Activated naive CD8-positive, alpha-beta T cell treated with anti-CD3 and anti-CD28 coated beads for 36 hours (primary cell): ENCODE measurements around the gene WFIKKN1. TPM values are rescaled to one million over a fixed set of nuclear protein-coding genes. Genes with fewer than 3 reads are reported as not detected.

ENCODE experiments used
- DNase-seq: peaks from one replicate; pipeline ENCODE4 v3.0.0; 2021
- H3K27ac Mint-ChIP-seq: one replicate; pipeline ENCODE4 v1.8.0; 2022; ENCODE audit warnings: mild to moderate bottlenecking, moderate library complexity, mixed read lengths
- H3K27me3 Mint-ChIP-seq: one replicate; pipeline ENCODE4 v1.8.0; 2022; ENCODE audit warnings: mild to moderate bottlenecking, mixed read lengths
- H3K36me3 Mint-ChIP-seq: one replicate; pipeline ENCODE4 v1.8.0; 2021; ENCODE audit warnings: mild to moderate bottlenecking, mixed read lengths
- H3K4me1 Mint-ChIP-seq: one replicate; pipeline ENCODE4 v1.8.0; 2021; ENCODE audit warnings: mixed read lengths
- H3K4me3 Mint-ChIP-seq: one replicate; pipeline ENCODE4 v1.8.0; 2022; ENCODE audit warnings: mild to moderate bottlenecking, moderate library complexity, mixed read lengths
- H3K9me3 Mint-ChIP-seq: one replicate; pipeline ENCODE4 v1.8.0; 2022; ENCODE audit warnings: mixed read lengths
- total RNA-seq, 2 experiments: library from RNA; stranded (reverse); gene quantifications; one replicate each; pipeline ENCODE4 v1.2.3, GENCODE V29; 2021

The WFIKKN1 gene, protein sequence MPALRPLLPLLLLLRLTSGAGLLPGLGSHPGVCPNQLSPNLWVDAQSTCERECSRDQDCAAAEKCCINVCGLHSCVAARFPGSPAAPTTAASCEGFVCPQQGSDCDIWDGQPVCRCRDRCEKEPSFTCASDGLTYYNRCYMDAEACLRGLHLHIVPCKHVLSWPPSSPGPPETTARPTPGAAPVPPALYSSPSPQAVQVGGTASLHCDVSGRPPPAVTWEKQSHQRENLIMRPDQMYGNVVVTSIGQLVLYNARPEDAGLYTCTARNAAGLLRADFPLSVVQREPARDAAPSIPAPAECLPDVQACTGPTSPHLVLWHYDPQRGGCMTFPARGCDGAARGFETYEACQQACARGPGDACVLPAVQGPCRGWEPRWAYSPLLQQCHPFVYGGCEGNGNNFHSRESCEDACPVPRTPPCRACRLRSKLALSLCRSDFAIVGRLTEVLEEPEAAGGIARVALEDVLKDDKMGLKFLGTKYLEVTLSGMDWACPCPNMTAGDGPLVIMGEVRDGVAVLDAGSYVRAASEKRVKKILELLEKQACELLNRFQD
- total RNA-seq = under 1 TPM in 1 of 2 experiments, not detected in 1; 0.10 TPM

DNA sequence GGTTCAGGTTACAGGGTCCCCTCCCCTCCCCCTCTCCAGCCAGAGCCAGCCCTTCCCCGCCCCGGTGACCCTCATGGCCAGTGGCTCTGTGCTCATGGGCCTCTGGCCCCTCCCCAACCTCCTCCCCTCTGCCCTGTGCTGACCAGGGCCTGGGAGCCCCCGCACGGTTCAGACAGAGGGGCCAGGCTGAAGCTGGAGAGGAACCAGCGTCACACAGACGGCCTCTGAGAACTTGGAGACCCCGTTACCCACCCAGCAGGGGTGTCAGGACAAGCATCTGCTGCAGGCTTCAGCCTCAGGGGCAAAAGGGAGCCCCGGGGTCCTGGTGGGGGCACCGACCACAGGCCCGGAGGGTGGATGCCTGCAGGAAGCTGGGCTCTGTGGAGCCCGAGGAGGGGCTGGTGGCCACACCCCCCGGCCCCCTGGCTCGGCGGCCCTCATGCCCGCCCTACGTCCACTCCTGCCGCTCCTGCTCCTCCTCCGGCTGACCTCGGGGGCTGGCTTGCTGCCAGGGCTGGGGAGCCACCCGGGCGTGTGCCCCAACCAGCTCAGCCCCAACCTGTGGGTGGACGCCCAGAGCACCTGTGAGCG, at the start of gene WFIKKN1:
Gene WFIKKN1, plus strand, starts transcription at position 171 of the 591 bp plus-strand sequence. Its CDS starts 269 bp downstream, at position 440.
- Mint-ChIP-seq H3K27ac (no peak within 1 kb of the TSS), H3K4me3 (no peak within 1 kb of the TSS), H3K9me3 (no peaks in the 10 kb centered on the region), H3K36me3 (peaks cover 2% of the 10 kb centered on the region), H3K4me1 (peaks cover 1% of the 10 kb centered on the region), H3K27me3 (no peaks in the 10 kb centered on the region)
- no peak for DNase-seq

DNA sequence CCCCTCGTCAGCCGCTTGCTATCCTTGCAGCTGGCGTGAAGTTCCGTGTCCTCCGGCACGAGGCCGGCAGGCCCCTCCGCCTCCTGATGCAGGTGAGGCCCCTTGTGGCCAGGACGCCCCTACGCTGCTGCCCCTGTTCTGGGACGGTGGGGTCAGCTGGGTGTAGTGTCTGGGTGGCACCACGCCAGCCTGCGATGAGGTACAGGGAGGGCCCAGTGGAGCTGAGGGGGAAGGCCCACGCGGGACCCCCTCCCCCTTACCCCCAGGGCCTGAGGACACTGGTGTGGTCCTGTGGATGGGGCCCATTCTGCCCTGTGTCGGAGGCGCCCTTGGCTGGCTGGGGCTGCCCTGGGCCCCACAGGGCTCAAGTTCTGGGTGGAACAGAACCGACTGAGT, 48.6 kb upstream of the WFIKKN1 start:
- Mint-ChIP-seq H3K4me3 (no peak overlapping the region), H3K4me1 (peaks cover 7% of the 10 kb centered on the region), H3K27ac (no peak overlapping the region), H3K9me3 (no peaks in the 10 kb centered on the region), H3K36me3 (no peaks in the 10 kb centered on the region), H3K27me3 (peaks cover 7% of the 10 kb centered on the region)
- DNase-seq = no peak

DNA sequence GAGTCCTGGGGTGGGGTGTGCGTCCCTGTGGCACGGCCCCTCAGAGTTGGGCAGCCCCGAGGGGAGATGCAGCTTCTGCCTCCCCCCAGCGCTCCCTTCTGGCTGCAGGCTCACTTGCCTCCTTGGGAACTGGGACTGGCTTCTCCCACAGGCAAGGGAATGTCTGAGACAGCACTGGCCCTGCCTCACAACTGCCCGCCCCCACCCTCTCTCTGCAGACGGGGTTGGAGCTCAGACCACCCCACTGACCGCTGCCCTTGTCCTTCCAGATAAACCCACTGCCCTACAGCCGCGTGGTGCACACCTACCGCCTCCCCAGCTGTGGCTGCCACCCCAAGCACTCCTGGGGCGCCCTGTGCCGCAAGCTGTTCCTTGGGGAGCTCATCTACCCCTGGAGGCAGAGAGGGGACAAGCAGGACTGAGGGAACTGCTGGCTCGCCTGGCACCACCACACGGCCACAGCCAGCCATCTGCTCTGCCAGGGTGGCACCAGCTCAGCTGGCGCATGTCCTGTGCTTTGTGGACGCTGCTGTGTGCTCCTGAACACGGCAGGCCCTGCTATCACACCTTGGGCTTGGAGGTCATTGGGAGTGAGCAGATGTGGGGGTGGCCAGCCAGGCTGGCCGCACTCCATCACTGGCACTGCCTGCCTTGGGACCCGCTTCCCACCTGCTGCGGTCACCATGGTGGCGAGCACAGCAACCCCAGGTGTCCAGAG, 48.0 kb upstream of the WFIKKN1 start:
- peaks cover 3% of the 10 kb centered on the region for H3K36me3 Mint-ChIP-seq
- no peak overlapping the region for H3K27ac Mint-ChIP-seq
- peaks cover 7% of the 10 kb centered on the region for H3K27me3 Mint-ChIP-seq
- peaks cover 10% of the 10 kb centered on the region for H3K4me1 Mint-ChIP-seq
- no peaks in the 10 kb centered on the region for H3K9me3 Mint-ChIP-seq
- DNase-seq = no peak
- H3K4me3 Mint-ChIP-seq = no peak overlapping the region

DNA sequence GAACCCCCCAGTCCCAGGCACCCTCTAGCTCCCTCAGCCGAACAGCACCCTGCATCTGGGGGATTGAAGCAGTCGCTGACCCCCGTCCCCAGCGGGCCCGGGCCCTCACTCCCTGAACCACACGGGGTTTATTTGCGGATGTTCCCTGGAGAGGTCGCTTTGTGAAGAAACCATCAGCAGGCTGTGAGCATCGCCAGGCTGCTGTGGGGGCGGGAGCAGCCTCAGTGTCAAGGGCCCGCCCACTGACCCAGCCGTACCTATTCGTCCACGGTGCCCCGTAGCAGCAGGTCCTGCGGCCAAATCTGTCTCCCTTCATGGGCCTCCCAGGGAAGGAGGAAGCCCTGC, 47.3 kb upstream of the WFIKKN1 start:
- Mint-ChIP-seq H3K27ac (no peak overlapping the region), H3K4me3 (no peak overlapping the region), H3K9me3 (no peaks in the 10 kb centered on the region), H3K27me3 (peaks cover 7% of the 10 kb centered on the region), H3K4me1 (peaks cover 10% of the 10 kb centered on the region), H3K36me3 (peaks cover 10% of the 10 kb centered on the region)
- DNase-seq = no peak

DNA sequence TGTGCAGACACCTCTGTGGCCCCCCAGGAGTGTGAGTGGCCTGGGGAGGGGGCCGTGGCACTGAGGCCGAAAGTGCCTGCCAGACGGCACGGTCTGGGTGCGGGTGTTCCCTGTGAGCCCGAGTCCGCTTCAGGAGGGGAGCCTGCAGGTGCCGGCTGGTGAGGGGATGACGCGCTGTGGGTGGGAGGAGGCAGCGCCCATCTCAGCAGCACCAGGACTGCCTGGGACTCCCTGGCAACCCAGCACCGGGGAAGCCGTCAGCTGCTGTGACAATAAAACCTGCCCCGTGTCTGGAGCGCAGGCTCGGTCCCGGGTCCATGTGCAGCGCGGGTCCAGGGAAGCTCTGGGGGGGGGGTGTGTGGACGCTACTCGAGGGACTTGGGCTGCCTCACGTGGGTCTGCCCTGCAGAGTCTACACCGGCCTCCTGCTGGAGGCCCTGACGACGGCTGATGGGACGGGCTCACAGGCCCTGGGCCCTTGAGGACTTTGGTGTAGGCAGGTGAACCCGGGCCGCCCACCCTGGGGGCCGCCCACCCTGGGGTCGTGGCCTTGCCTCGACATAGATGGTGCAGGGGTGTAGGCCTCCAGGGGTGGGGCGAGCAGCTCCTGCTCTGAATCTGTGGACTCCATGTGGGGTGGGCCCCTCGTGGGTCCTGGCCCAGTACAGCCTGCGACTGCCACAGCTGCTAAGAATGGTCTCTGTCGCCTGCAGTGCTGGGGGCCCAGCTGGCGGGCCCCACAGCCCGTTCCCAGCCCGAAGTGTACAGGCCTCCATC, 46.8 kb upstream of the WFIKKN1 start:
- Mint-ChIP-seq H3K27me3 (peaks cover 7% of the 10 kb centered on the region), H3K4me1 (peaks cover 10% of the 10 kb centered on the region), H3K4me3 (no peak overlapping the region), H3K36me3 (peaks cover 11% of the 10 kb centered on the region), H3K27ac (no peak overlapping the region), H3K9me3 (no peaks in the 10 kb centered on the region)
- DNase-seq = no peak

DNA sequence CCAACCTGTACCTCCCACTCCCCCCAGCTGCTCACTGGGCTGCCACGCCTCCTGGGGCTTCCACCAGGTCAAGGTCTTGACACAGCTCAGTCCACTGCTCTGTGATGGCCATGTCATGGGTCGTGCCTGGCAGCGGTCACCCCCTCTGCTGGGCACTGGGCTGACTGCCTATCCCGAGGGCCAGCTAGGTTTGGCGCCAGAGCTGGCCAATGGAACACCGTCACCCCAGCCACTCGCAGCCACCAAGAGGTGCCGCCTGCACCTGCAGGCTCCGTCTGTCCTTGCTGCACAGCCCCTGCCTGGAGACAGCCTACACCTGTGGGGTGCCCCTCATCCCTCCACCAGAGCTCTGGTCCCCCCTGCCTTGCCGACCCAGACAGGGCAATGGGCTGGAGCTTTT, 45.4 kb upstream of the WFIKKN1 start:
- Mint-ChIP-seq H3K27ac (no peak overlapping the region), H3K9me3 (no peaks in the 10 kb centered on the region), H3K36me3 (peaks cover 11% of the 10 kb centered on the region), H3K4me1 (peaks cover 8% of the 10 kb centered on the region), H3K4me3 (no peak overlapping the region), H3K27me3 (peaks cover 7% of the 10 kb centered on the region)
- no peak for DNase-seq

DNA sequence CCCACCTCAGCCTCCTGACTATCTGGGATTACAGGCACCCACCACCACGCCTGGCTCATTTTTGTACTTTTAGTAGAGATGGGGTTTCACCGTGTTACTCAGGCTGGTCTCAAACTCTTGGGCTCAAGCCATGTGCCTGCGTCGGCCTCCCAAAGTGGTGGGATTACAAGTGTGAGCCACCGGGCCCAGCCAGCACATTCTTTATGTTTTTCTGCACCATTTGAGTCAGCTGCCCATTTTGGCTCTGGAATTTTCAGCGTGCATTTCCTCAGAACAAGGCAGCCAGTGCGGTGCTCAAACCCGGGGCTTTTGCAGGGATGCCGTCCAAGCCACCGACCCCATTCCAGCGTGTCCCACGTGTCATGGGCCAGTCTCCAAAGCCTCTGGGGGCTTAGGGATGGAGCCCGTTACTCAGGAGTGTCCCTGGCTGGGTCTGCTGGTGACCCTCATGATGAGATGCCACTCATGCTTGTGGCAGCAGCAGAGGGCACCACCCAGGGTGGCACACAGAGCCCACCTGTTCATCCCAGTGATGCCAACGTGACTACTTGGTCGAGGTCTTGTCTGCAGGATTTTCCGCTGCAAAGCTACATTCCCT, 44.6 kb upstream of the WFIKKN1 start:
- Mint-ChIP-seq H3K4me3 (peak overlapping the region; percentile 48), H3K4me1 (peaks cover 15% of the 10 kb centered on the region), H3K27me3 (peaks cover 7% of the 10 kb centered on the region), H3K9me3 (no peaks in the 10 kb centered on the region), H3K36me3 (peaks cover 11% of the 10 kb centered on the region), H3K27ac (no peak overlapping the region)
- no peak for DNase-seq

DNA sequence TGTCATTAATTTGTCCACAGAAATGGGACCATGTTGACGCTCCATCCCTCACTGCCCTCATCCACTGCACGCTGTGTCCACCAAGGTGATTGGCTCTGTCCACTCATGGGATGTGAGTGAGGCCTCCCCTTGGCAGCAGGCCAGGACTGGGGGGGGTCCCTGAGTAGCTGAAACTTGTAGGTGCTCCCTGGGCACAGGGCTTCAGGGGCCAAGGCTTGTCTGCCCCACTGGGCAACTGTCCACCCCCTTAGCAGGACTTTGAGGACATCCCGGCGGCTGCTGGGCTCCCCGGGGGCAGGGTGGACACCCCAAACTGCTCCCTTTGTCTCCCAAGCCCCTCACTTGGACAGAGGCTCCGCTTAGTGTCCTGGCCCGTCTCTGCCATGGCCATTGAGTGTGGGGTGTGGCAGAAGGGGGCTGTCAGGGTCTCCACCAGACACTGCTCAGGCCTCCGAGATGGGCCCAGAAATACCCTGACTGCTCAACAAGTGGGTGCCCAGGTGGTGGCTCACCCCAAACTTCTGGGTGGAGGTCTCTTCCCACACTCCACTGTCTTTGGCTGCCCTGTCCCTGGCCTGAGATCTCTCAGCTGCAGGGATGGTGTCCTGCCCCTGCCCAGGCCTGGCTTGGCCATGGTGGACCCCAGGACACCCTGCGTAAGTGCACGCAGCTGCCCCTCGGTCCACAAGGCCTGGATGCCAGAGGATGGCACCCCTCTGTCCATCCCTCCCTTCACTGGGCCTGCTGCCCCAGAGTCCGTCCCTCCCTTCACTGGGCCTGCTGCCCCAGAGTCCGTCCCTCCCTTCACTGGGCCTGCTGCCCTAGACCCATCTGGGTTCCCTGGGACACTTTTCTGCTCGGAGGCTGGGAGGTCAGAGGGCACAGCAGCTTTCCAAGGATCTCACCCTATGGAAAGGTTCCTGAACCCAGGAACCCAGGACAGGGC, 43.9 kb upstream of the WFIKKN1 start:
- peak overlapping the region; percentile 93 for H3K4me3 Mint-ChIP-seq
- H3K27me3 Mint-ChIP-seq = peaks cover 7% of the 10 kb centered on the region
- H3K27ac Mint-ChIP-seq = peak overlapping the region; percentile 97
- no peaks in the 10 kb centered on the region for H3K9me3 Mint-ChIP-seq
- peaks cover 11% of the 10 kb centered on the region for H3K36me3 Mint-ChIP-seq
- peaks cover 16% of the 10 kb centered on the region for H3K4me1 Mint-ChIP-seq
- no peak for DNase-seq

DNA sequence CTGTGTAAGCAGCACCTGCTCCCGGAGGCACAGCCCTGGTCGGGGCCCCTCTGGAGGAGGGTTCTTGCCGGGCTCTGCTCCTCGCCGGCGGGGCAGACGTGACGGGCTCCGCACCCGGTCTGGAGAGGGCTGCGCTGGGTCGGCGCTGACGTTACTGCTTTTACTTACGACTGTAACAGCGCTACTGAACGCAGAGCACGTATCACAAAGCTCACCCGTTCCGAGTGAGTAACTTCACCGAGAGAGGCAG, 42.2 kb upstream of the WFIKKN1 start:
- no peaks in the 10 kb centered on the region for H3K9me3 Mint-ChIP-seq
- H3K27ac Mint-ChIP-seq = peak overlapping the region; percentile 97
- peaks cover 11% of the 10 kb centered on the region for H3K36me3 Mint-ChIP-seq
- peak; percentile 73 for DNase-seq
- peaks cover 23% of the 10 kb centered on the region for H3K4me1 Mint-ChIP-seq
- H3K4me3 Mint-ChIP-seq = peak overlapping the region; percentile 93
- peaks cover 7% of the 10 kb centered on the region for H3K27me3 Mint-ChIP-seq

DNA sequence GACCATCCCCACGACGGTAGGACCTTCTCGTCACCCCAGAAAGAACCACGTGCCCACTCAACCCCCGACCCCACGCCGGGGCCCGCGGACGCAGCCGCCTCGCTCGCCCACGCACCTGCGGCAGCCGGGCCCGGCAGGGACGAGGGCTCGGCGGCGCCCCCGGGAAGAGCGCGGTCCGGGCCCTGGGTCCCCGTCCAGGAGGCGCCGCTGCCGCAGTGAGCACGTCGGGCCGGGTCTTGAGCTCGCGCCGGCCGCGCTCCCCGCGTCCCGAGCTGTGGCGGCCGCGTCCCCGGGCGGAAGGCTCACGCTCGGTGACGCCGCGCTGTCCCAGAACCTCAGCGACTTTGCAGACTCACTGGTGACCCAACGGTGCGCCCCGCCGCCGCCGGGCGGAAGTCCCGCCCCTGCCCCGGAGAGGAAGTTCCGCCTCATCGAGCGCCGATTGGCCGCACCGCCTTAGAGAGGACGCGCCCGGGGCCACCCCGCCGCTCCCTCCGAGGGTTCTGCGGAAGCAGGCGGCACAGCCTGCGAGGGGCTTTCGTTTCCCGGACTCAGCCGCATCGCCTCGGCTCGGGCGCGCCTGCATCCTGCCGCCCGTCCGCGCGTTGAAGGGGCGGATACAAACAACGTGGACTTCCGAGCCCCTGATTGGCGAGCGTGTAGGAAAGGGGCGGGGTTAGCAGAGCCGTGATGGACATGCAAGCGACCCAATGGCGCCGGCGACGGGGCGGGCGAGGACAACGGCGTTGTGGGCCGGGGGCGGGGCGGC, 41.7 kb upstream of the WFIKKN1 start:
- DNase-seq = peak; percentile 97
- Mint-ChIP-seq H3K27ac (peak overlapping the region; percentile 97), H3K36me3 (peaks cover 11% of the 10 kb centered on the region), H3K27me3 (peaks cover 7% of the 10 kb centered on the region), H3K4me3 (peak overlapping the region; percentile 98), H3K4me1 (peaks cover 25% of the 10 kb centered on the region), H3K9me3 (no peaks in the 10 kb centered on the region)

DNA sequence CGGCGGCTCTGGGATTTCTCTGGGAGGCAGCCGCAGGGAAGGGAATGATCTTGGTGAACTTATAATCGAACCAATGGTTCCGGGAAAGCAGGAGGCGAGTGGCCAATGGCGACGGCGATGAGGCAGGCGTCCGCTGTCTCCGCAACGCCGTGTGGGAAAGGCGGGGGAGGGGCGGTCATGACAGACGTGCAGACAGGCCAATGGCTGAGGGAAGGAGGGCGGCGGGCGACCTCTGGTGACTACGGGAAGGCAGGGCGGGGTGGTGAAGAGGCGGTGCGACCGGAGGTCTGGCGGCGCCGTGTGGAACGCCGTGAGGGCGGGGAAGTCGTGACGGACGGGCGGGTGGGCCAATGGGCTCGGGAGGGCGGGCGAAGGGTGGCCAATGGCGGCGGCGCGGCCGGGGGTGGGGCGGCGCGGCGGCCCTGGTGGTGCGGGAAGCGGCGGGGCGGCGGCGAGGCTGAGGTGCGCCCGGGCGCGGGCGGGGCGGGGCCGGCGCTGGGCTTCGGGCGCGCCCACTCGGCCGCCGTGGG, 41.1 kb upstream of the WFIKKN1 start, which contains the start of gene RAB40C:
Gene RAB40C, plus strand, starts transcription at position 409 of the 530 bp plus-strand sequence. CDS start 226 bp downstream, outside the sequence.
- Mint-ChIP-seq H3K36me3 (peaks cover 11% of the 10 kb centered on the region), H3K27ac (peak within 1 kb of the TSS; percentile 96), H3K4me1 (peaks cover 25% of the 10 kb centered on the region), H3K27me3 (peaks cover 7% of the 10 kb centered on the region), H3K9me3 (no peaks in the 10 kb centered on the region), H3K4me3 (peak within 1 kb of the TSS; percentile 98)
- DNase-seq = peak; percentile 99

DNA sequence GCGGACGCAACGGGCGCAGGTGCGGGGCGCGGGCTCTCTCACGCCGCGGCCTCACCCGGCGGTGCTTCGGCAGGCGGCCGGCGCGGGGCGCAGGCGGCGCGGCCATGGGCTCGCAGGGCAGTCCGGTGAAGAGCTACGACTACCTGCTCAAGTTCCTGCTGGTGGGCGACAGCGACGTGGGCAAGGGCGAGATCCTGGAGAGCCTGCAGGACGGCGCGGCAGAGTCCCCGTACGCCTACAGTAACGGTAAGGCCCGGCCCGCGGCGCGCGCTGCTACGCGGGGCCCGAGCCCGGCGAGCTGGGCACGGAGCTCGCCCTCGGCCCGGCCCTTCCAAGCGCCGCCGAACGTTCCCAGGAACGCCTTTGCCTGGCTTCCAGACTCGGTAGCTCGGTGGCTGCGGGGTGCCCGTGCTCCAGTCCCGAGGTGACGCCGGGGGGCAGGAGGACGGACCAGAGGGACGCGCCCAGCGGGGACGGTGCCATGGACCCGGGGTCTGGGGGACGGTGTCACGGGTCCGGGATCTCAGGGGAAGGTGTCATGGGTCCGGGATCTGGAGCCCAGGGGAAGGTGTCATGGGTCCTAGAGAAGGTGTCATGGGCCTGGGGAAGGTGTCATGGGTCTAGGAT, 40.5 kb upstream of the WFIKKN1 start:
- Mint-ChIP-seq H3K9me3 (no peaks in the 10 kb centered on the region), H3K27me3 (peaks cover 7% of the 10 kb centered on the region), H3K4me1 (peaks cover 26% of the 10 kb centered on the region), H3K27ac (peak overlapping the region; percentile 13), H3K4me3 (peak overlapping the region; percentile 78), H3K36me3 (peaks cover 11% of the 10 kb centered on the region)
- no peak for DNase-seq
